OCI-LY1 (cell line): ENCODE data around the gene DCLRE1C.
A peak's percentile ranks its signal among the peaks of the same experiment; 100 is the strongest.

ENCODE experiments used
- H2AFZ ChIP-seq: fragments of 200-600 bp; sonication (generic), shearing (Covaris generic); 2 replicates; pipeline ENCODE4 v1.6.0; 2014; ENCODE audit warnings: antibody characterized with exemption, mild to moderate bottlenecking, low read length
- H3F3A ChIP-seq: fragments of 200-600 bp; sonication (generic), shearing (Covaris generic); 2 replicates; pipeline ENCODE4 v1.6.0; 2014; ENCODE audit warnings: mild to moderate bottlenecking, antibody characterized with exemption, low read length, moderate library complexity; ENCODE audit not compliant: insufficient read depth
- H3K27ac ChIP-seq: fragments of 200-600 bp; sonication (generic); 2 replicates; pipeline ENCODE4 v1.5.1; 2014; ENCODE audit warnings: low read length, mixed run types, mild to moderate bottlenecking, low read depth; ENCODE audit not compliant: poor library complexity, severe bottlenecking
- H3K27me3 ChIP-seq: fragments of 200-600 bp; sonication (generic); 2 replicates; pipeline ENCODE4 v1.6.0; 2014; ENCODE audit warnings: antibody characterized with exemption, mild to moderate bottlenecking, low read length, moderate library complexity; ENCODE audit not compliant: insufficient read depth
- H3K36me3 ChIP-seq: fragments of 200-600 bp; sonication (generic); 2 replicates; pipeline ENCODE4 v1.6.1; 2014; ENCODE audit warnings: mild to moderate bottlenecking, antibody characterized with exemption, low read length, moderate library complexity, mixed read lengths; ENCODE audit not compliant: insufficient read depth
- H3K4me1 ChIP-seq: fragments of 200-600 bp; sonication (generic); 2 replicates; pipeline ENCODE4 v1.5.1; 2014; ENCODE audit warnings: mild to moderate bottlenecking, low read length, moderate library complexity; ENCODE audit not compliant: insufficient read depth, severe bottlenecking
- H3K4me2 ChIP-seq: fragments of 200-600 bp; sonication (generic), shearing (Covaris generic); 2 replicates; pipeline ENCODE4 v1.6.1; 2014; ENCODE audit warnings: low read length
- H3K4me3 ChIP-seq: fragments of 200-600 bp; sonication (generic); 2 replicates; pipeline ENCODE4 v1.5.1; 2014; ENCODE audit warnings: low read length, low read depth, mild to moderate bottlenecking, mixed read lengths; ENCODE audit not compliant: poor library complexity, severe bottlenecking
- H3K79me2 ChIP-seq: fragments of 200-600 bp; shearing (Covaris generic); 2 replicates; pipeline ENCODE4 v1.6.1; 2016; ENCODE audit warnings: mixed run types, low read length, mixed read lengths; ENCODE audit not compliant: insufficient read depth
- H3K9ac ChIP-seq: fragments of 200-600 bp; sonication (generic), shearing (Covaris generic); 2 replicates; pipeline ENCODE4 v1.6.1; 2014; ENCODE audit warnings: mild to moderate bottlenecking, low read length, mixed read lengths
- H3K9me2 ChIP-seq: fragments of 200-600 bp; sonication (generic), shearing (Covaris generic); 2 replicates; pipeline ENCODE4 v1.6.1; 2014; ENCODE audit warnings: low read depth, mild to moderate bottlenecking, low read length, mixed read lengths
- H3K9me3 ChIP-seq: fragments of 200-600 bp; shearing (Covaris generic); 2 replicates; pipeline ENCODE4 v1.6.1; 2014; ENCODE audit warnings: low read length, mixed read lengths
- H4K20me1 ChIP-seq: fragments of 200-600 bp; sonication (generic), shearing (Covaris generic); 2 replicates; pipeline ENCODE4 v1.6.0; 2016; ENCODE audit warnings: mild to moderate bottlenecking, low read length; ENCODE audit not compliant: insufficient read depth
- CTCF ChIP-seq: fragments of 200-600 bp; sonication (generic), shearing (Covaris generic); IDR thresholded peaks from 2 replicates; pipeline ENCODE4 v1.5.1; 2017; ENCODE audit warnings: mild to moderate bottlenecking, antibody characterized with exemption, low read length, moderate library complexity, mixed read lengths
- EZH2 ChIP-seq: fragments of 200-600 bp; sonication (generic), shearing (Covaris generic); IDR thresholded peaks from 2 replicates; pipeline ENCODE4 v1.8.0; 2017; ENCODE audit warnings: borderline replicate concordance, mixed run types, mild to moderate bottlenecking, antibody characterized with exemption, low read length, moderate library complexity, mixed read lengths

DCLRE1C gene

GRCh38 chr10:14880229-14880628, 73.7 kb downstream of the DCLRE1C start:
- peak overlapping the region; percentile 93 for H3K4me2 ChIP-seq
- no peak for TF ChIP-seq CTCF
- TF ChIP-seq EZH2, result no peak
- H3K4me1 ChIP-seq, result peaks cover 30% of the 10 kb centered on the region
- peaks cover 69% of the 10 kb centered on the region for H3K79me2 ChIP-seq
- H3K27me3 ChIP-seq, result no peaks in the 10 kb centered on the region
- peak overlapping the region; percentile 81 for H3K4me3 ChIP-seq
- no peaks in the 10 kb centered on the region for H4K20me1 ChIP-seq
- 0 out of 2 replicates have a peak, but pooled peaks cover under 1% of the 10 kb centered on the region for H3F3A ChIP-seq
- H3K9me3 ChIP-seq, result no peaks in the 10 kb centered on the region
- H3K9ac ChIP-seq, result peak overlapping the region; percentile 91
- H3K9me2 ChIP-seq, result no peaks in the 10 kb centered on the region
- H3K36me3 ChIP-seq, result peaks cover 34% of the 10 kb centered on the region
- peak overlapping the region; percentile 35 for H3K27ac ChIP-seq
- H2AFZ ChIP-seq, result no peak overlapping the region

GRCh38 chr10:14879928-14880193, 74.0 kb downstream of the DCLRE1C start:
- H3K4me2 ChIP-seq, result peak overlapping the region; percentile 93
- H3F3A ChIP-seq, result 0 out of 2 replicates have a peak, but pooled peaks cover 2% of the 10 kb centered on the region
- peak overlapping the region; percentile 91 for H3K9ac ChIP-seq
- TF ChIP-seq EZH2 (no peak), CTCF (no peak)
- H4K20me1 ChIP-seq, result no peaks in the 10 kb centered on the region
- no peaks in the 10 kb centered on the region for H3K27me3 ChIP-seq
- H3K9me2 ChIP-seq, result no peaks in the 10 kb centered on the region
- H3K9me3 ChIP-seq, result no peaks in the 10 kb centered on the region
- H2AFZ ChIP-seq, result no peak overlapping the region
- peaks cover 30% of the 10 kb centered on the region for H3K4me1 ChIP-seq
- H3K79me2 ChIP-seq, result peaks cover 65% of the 10 kb centered on the region
- peaks cover 30% of the 10 kb centered on the region for H3K36me3 ChIP-seq
- H3K4me3 ChIP-seq, result peak overlapping the region; percentile 81
- H3K27ac ChIP-seq, result peak overlapping the region; percentile 35

GRCh38 chr10:14879124-14879927, 74.6 kb downstream of the DCLRE1C start:
- Histone ChIP-seq H3K36me3 (peaks cover 26% of the 10 kb centered on the region), H4K20me1 (no peaks in the 10 kb centered on the region), H3K9ac (peak overlapping the region; percentile 91), H3K79me2 (peaks cover 60% of the 10 kb centered on the region), H3K4me2 (peak overlapping the region; percentile 93), H3F3A (0 out of 2 replicates have a peak, but pooled peaks cover 2% of the 10 kb centered on the region), H3K4me3 (peak overlapping the region; percentile 81), H3K4me1 (peaks cover 30% of the 10 kb centered on the region), H2AFZ (no peak overlapping the region), H3K9me2 (no peaks in the 10 kb centered on the region), H3K9me3 (no peaks in the 10 kb centered on the region), H3K27ac (peak overlapping the region; percentile 35), H3K27me3 (no peaks in the 10 kb centered on the region)
- TF ChIP-seq CTCF (no peak), EZH2 (no peak)
